ENCODE data around the gene UBE2V1.
"Not testable (repeated sequence)": the region's sequence is repeated elsewhere in the genome, so short reads cannot be mapped to it uniquely, and the experiment has no call there.

The UBE2V1 gene

GRCh38 chr20:50142812-50143211 is 29.9 kb upstream of the UBE2V1 start:
- DNase-seq (ENCODE audit: insufficient read length, low spot score) (no peak), FAIRE-seq (no peak)
- no peak for TF ChIP-seq POLR2A (IDR thresholded peaks at IDR 0.05; ENCODE audit: low read depth, low read length)

GRCh38 chr20:50141811-50142561 is 29.0 kb upstream of the UBE2V1 start:
- FAIRE-seq (no peak), DNase-seq (ENCODE audit: insufficient read length, low spot score) (no peak)
- no peak for TF ChIP-seq POLR2A (IDR thresholded peaks at IDR 0.05; ENCODE audit: low read depth, low read length)

GRCh38 chr20:50141018-50141675 is 28.2 kb upstream of the UBE2V1 start:
- DNase-seq (ENCODE audit: insufficient read length, low spot score) (no peak), FAIRE-seq (no peak)
- TF ChIP-seq POLR2A (IDR thresholded peaks at IDR 0.05; ENCODE audit: low read depth, low read length) = no peak

GRCh38 chr20:50140339-50140859 is 27.4 kb upstream of the UBE2V1 start:
- DNase-seq (ENCODE audit: insufficient read length, low spot score) (no peak), FAIRE-seq (no peak)
- TF ChIP-seq POLR2A (IDR thresholded peaks at IDR 0.05; ENCODE audit: low read depth, low read length) = no peak

GRCh38 chr20:50138479-50139393 is 25.8 kb upstream of the UBE2V1 start:
- no peak for FAIRE-seq
- DNase-seq (ENCODE audit: insufficient read length, low spot score) = no peak
- no peak for TF ChIP-seq POLR2A (IDR thresholded peaks at IDR 0.05; ENCODE audit: low read depth, low read length)

GRCh38 chr20:50138120-50138478 is 25.1 kb upstream of the UBE2V1 start:
- TF ChIP-seq POLR2A (IDR thresholded peaks at IDR 0.05; ENCODE audit: low read depth, low read length) = no peak
- DNase-seq (ENCODE audit: insufficient read length, low spot score) = no peak
- FAIRE-seq = no peak

- not testable (repeated sequence) for DNase-seq (ENCODE audit: insufficient read length, low spot score); FAIRE-seq
These were observed 24.8 kb upstream of the UBE2V1 start for GRCh38 chr20:50137702-50138101.

GRCh38 chr20:50136822-50137599 is 24.1 kb upstream of the UBE2V1 start:
- FAIRE-seq (no peak), DNase-seq (ENCODE audit: insufficient read length, low spot score) (no peak)
- no peak for TF ChIP-seq POLR2A (IDR thresholded peaks at IDR 0.05; ENCODE audit: low read depth, low read length)

GRCh38 chr20:50135157-50135556 is 22.2 kb upstream of the UBE2V1 start:
- DNase-seq (ENCODE audit: insufficient read length, low spot score); FAIRE-seq: not testable (repeated sequence)

GRCh38 chr20:50133474-50134217 is 20.7 kb upstream of the UBE2V1 start:
- DNase-seq (ENCODE audit: insufficient read length, low spot score) (no peak), FAIRE-seq (no peak)
- TF ChIP-seq POLR2A (IDR thresholded peaks at IDR 0.05; ENCODE audit: low read depth, low read length) = no peak

GRCh38 chr20:50133041-50133440 is 20.1 kb upstream of the UBE2V1 start:
- no peak for TF ChIP-seq POLR2A (IDR thresholded peaks at IDR 0.05; ENCODE audit: low read depth, low read length)
- no peak for FAIRE-seq
- DNase-seq (ENCODE audit: insufficient read length, low spot score) = no peak

- no peak for TF ChIP-seq POLR2A (IDR thresholded peaks at IDR 0.05; ENCODE audit: low read depth, low read length)
- no peak for FAIRE-seq
- DNase-seq (ENCODE audit: insufficient read length, low spot score) = no peak
These were observed 18.0 kb upstream of the UBE2V1 start for GRCh38 chr20:50130995-50131394.

- TF ChIP-seq POLR2A (IDR thresholded peaks at IDR 0.05; ENCODE audit: low read depth, low read length) = no peak
- no peak for DNase-seq (ENCODE audit: insufficient read length, low spot score)
- no peak for FAIRE-seq
These were observed 17.4 kb upstream of the UBE2V1 start for GRCh38 chr20:50130356-50130723.
